GM18517 (cell line): Measurements from ENCODE around the gene GMPPA.

Experiments used
- ATAC-seq: cut with Tn5 transposase; IDR thresholded peaks from one replicate; pipeline ENCODE4 v1.9.1; 2021; ENCODE audit warnings: mild to moderate bottlenecking, moderate library complexity; ENCODE audit not compliant: unreplicated experiment

GMPPA gene

DNA sequence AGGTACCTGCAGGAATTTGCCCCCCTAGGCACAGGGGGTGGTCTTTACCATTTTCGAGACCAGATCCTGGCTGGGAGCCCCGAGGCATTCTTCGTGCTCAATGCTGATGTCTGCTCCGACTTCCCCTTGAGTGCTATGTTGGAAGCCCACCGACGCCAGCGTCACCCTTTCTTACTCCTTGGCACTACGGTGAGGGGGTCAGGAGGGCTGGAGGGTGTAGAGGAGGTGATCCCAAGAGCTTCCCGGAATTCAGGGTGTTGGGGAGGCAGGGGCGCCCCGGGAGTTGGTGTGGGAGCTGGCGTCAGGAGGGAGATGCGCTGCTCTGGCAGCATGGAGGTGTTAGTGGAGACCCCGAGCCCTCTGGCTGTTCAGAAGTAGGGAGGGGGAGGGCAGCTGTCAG, 3.2 kb downstream of the GMPPA start:
- ATAC-seq, result no peak

DNA sequence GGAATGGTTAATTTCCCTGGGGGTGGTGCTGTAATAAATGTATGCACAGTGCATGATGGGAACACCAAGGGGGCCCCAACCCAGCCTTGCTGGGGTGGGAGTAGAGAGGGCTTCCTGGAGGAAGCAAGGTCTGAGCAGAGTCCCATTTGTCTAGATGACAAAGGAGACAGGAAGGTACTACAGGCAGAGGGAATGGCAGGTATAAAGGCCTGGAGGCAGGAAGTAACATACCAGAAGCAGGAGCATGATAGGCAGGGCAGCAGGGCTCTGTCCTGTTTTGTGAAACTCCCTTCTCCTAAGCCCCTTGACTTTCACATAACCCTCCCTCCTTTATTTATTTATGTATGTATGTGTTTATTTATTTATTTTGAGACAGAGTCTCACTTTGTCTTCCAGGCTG, 3.9 kb downstream of the GMPPA start:
- no peak for ATAC-seq

GRCh38 chr2:219505585-219505984, 6.9 kb downstream of the GMPPA start:
- no peak for ATAC-seq

- ATAC-seq, result no peak
Measured at GRCh38 chr2:219506153-219506801, 7.6 kb downstream of the GMPPA start.

DNA sequence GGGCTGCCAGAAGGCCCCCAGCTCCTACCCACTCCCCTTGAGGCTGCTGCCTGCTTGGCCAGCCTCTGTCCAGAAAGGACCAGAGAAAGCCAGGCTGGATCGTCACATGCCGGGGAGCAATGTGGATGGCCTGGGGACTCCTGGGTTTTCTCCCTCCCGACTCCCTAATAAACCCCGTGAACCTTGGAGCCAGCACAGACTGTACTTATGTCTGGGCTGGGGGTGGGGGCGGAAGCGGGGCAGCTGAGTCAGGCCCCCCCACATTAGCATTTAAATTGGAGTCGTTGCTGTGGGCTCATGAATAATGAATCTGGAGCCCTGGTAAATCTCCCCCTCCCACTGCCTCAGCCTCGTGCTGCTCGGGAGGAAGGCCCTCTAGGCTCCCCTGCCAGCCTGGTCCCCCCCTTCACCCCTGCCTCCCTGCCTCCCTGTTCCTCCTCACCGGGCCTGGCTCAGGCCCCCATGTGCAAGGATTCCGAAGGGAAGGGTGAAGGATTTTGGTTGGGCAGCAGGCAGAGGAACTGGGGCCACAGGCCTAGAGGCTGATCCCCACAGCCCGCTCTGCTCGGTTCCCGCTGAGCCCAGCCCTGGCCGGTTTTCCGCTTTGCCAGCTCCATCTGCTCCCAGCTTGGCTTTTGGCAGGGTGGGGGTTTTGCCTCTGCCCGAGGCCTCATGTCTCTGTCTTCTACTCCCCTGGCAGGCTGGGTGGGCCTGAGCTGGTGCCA, 8.3 kb downstream of the GMPPA start:
- ATAC-seq, result no peak

DNA sequence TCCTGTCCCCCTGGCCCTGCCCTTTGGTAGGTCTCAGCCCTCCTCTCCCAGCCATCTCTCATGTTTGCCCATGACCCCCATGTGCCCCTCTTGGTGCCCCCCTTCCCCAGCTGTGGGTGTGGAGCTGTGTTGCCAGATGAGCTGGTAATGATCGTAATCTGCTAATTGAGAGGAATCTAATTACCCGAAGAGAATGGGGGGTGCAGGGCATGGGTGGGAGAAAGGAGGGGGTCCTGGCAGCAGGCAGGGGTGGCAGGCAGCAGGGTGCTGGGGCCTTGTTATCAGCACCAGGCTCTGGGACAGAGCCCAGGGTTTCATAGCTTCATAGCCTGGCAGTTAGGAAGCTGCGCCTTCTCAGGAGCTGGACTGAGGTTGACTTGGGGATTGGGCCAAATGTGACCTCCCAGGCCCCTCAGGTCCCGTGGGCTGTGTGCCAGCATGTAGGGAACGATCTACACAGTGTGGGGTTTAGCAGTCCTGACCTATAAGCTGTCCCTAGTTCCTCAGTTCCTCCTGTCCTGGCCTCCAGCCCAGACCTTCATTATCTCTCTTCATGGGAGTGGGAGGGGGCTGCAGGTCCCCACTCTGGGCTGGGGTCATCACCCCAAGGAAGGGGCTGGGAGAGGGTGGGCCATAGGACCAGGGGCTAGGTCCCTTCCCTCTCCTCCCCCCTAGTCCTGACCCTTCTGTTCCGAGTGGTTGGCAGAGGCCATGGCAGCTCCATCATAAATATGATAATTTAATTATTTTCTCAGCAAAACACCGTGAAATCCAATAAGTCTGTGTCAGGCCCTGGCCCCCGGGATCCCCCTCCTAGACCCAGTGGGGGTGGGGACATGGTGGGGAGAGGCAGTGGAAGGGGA, 9.1 kb downstream of the GMPPA start:
- no peak for ATAC-seq

DNA sequence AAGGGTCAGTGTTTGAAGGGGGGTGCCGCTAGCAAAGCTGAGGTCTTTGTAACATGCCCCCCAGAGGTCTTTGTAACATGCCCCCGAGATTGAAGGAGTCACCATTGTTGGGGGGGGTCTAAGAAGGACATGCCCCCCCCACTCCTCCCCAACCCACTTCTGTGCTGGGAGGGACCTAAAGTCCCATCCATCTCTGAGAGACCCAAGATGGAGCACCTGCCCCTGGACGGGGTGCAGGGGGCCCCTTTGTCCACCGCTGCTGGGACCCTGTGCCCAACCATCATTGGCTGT, 9.7 kb downstream of the GMPPA start:
- no peak for ATAC-seq

- ATAC-seq, result no peak
Measured at GRCh38 chr2:219508971-219509779, 10.5 kb downstream of the GMPPA start.

DNA sequence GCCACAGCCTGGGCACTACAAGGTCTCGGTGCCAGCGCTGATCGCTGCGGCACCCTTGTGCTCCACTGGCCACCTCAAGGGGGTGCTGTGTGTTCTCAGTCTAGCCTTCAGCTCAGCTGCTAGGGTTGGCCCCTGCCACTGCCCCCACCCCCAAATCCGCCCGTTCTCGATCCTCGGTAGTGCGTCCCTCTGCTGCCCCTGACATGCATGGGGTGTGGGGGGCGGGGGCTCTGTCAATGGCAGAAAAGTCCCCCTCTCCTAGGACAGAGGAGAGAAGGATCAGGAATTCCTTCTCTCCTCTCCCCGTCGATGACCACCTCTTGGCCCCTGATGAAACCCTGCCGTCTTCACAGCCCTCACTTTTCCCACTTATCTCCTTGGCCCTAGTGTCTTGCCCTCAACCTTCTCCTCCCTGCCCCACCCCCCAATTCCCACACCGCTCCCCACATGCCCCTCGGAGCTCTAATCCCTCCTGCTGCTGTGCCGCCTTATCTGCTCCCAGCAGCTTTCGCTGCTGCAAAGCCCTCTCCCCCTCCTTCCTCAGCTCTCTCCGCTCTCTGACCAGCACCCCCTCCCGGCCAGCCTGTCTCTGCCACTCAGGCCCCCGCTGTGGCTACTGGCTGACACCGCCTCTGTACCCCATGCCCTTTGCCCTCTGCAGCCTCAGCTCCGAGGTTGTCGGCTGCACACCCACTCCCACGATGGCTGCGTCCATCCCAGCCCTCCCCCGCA, 11.3 kb downstream of the GMPPA start:
- ATAC-seq, result no peak

GRCh38 chr2:219510512-219511135, 11.9 kb downstream of the GMPPA start:
- no peak for ATAC-seq

DNA sequence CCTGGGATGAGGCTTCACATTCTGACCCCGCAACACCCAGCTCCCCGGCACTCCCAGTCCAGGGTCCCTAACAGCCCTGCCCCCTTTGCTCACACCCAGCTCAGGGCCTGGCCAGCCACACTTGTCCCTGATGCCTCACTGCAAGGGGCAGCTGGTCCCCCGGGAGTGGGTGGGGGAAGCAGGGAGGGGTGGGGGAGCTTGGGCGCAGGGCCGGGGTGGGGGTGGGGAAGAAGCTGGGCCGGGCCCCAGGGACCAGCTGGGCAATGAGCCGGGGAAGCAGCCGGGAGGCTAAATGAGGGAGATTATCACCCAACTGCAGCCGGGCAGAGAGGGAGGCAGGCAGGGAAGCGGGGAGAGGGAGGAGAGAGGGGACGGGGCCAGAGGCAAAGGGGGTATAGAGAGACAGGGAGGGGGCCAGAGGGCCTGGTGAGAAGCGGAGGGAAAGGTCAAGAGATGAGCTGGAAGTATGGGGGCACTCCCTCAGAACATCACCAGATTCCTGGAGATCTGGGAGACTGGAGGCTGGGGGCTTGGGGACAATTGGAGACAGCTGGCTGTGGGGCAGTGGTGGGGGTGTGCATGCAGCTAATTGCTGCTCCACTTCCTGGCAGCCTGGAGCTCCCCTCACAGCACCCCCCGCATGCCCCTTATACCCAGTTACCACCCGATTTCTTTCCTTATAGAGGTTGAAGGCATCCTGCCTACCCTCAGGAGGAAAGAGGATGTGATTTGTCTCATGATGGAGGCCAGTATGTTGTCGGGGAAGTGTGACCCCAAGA, 13.0 kb downstream of the GMPPA start:
- ATAC-seq, result no peak

- ATAC-seq, result no peak
Measured at GRCh38 chr2:219512524-219513216, 14.0 kb downstream of the GMPPA start.

DNA sequence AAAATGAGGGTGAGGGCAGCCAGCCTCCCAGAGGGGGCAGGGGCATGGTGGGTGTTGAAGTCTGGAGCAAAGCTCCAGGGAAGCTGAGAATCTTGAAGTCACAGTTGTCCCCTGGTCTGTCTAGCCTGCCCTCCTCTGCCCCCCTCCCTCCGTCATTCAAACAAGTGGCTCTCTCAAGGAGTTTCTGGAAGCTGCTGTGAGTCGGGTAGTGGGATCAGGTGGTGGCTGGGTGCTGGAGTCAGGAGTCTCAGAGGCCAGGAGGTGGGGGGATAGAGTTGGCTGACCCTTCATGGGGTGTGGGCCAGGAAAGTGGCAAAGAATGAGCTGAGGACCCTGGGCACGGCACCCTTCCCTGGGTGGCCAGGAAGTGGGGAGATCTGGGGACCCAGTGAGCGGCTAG, 15.1 kb downstream of the GMPPA start:
- ATAC-seq, result no peak

GRCh38 chr2:219514196-219514761, 15.6 kb downstream of the GMPPA start, which contains the start of gene ASIC4:
ASIC4 (plus strand) TSS chr2:219514482; CDS start chr2:219514725, 243 bp downstream.
- no peak for ATAC-seq

GRCh38 chr2:219514836-219515235, 16.1 kb downstream of the GMPPA start:
- no peak for ATAC-seq

DNA sequence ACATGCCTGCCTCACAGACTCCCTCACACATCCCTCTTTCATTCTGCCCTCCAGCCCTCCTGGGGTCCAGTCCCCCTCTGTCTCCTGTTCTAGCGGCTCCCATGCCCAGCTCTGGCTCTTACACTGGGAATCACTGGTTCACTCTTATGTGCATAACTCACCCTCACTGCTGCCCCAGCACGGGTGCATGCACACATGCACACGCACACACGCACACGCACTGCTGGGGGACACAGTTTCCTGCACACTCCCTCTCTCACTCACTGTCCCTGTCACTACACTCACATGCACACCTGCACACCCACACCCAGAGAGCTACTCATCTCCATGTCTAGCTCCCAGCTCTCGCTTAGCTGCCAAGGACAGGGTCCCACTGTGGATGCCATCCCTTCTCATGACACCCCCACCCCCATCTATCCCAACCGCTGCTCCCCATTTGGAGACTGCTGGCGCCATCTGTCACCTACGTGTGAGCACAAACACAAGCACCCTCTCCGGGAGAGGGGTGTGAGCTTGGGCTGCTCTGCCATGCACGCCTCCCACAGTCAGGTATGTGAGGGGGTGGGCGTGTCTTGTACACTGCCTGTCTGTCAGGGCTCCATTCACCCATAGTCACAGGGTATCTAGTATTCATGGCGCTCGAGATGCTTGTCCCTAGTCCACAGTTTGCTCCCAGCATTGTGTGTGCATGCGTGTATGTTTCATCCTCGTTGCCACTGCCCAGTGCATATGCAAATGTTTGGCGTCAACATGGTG, 17.4 kb downstream of the GMPPA start:
- no peak for ATAC-seq

GRCh38 chr2:219516888-219517287, 18.2 kb downstream of the GMPPA start:
- no peak for ATAC-seq
